NCI-H1417 treated with DMSO at 0.1 percent for 48 hours (cell line): ENCODE results near the gene NFATC1.
"Not testable (repeated sequence)": the region's sequence is repeated elsewhere in the genome, so short reads cannot be mapped to it uniquely, and the experiment has no call there.

Experiments used
- DNase-seq: peaks from one replicate; lab custom pipeline; 2025; lab: John Stamatoyannopoulos, UW

The NFATC1 gene

DNA sequence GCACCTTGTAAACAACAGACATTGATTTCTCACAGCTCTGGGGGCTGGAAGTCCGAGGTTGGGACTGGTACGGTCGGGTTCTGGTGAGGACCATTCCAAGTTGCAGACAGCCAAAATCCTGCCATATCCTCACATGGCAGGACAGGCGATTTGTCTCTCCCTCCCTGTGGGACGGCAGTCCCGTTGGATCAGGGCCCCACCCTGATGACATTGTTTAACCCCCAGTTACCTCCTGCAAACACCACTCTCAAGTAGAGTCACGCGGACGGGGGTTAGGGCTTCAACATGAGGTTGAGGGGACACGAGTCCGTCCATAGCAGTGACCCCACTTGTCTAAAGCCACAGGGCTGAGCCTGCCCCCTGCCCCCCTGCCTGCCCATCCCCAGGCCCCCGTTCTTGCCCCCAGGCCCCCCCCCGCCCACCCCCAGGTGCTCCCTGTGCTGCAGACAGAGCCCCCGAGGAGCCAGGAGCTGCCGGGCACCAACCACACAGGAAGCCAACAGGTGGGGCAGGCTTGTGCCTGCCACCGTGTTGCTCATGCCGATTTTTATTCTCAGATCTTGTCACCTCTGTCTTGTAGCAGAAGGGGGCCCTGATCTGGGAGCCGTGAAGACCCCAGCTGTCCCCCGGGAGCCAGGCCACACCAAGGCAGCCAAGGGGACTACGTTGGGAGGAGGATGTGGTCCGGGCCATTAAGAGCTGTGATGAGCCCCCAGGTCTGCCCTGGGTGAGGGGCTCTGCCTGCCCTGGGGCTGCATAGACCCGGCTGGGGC, 82.2 kb downstream of the NFATC1 start:
- no peak for DNase-seq

DNA sequence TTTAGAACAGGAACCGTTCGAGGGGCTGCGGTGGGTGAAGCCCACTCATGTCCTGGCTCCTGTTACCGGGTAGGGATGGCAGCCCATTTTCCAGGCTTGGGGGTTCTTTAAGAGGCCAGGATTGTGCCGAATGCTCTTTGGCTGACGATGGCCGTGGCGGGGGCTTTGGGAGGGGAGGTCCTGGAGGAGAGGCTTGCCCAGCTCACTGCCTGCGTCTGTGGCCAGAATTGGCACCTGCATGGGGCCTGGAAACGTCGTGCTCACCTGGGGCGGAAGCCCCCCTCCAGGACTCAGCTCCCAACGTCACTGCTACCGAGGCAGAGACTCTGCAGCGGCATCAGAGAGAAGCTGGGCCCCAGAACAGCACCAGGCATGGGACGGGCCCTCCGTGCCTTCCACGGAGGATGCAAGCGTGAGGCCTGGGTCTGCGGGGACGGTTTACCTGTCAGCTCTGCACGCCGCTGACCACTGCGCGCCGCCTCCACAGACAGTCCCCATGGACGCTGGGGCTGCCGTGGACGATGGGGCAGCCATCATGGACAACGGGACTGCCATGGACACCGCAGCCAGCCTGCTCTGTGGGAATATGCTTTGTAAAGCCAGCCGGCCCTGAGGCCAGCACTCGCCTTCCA, 82.9 kb downstream of the NFATC1 start:
- DNase-seq = no peak

DNA sequence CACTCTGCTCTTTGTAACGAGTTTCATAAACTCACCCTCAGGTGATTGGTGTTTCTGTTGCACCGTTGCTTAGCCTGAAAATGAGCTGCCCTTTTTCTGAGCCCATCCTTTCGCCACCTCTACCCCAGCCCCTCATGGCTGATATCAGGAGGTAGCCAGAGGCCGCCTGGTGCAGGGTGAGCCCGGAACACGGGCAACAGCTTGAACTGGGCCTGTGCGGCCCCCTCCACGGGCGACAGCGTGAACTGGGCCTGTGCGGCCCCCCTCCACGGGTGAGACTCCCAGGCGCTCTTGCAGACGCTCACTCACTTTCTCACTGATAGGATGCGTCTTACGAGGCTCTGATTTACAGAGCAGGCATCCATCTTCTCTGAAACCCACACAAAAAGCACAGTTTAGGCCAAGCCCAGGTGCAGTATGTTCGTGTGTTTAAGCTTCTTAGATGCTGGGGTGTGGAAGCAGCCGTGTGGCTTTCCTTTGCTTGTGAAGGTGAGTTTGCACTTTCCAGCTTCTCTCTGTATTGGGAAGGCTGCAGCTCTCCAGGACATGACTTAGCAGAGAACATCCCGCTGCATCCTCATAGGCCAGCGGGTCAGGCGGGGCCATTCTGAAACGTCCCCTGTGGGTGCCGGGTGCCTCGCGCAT, 83.5 kb downstream of the NFATC1 start:
- no peak for DNase-seq

GRCh38 chr18:79479761-79480161, 84.0 kb downstream of the NFATC1 start:
- no peak for DNase-seq

- no peak for DNase-seq
Observed at GRCh38 chr18:79480171-79481045, 84.7 kb downstream of the NFATC1 start.

GRCh38 chr18:79481046-79481790, 85.5 kb downstream of the NFATC1 start:
- no peak for DNase-seq

DNA sequence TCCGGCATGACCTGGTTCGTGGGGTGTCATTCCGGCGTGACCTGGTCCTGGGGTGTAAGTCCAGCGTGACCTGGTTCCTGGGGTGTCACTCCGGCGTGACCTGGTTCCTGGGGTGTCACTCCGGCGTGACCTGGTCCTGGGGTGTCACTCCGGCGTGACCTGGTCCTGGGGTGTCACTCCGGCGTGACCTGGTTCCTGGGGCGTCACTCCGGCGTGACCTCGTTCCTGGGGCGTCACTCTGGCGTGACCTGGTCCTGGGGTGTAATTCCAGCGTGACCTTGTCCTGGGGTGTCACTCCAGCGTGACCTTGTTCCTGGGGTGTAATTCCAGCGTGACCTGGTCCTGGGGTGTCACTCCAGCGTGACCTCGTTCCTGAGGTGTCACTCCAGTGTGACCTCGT, 87.7 kb downstream of the NFATC1 start:
- DNase-seq = not testable (repeated sequence)

GRCh38 chr18:79483971-79484491, 88.3 kb downstream of the NFATC1 start:
- DNase-seq = no peak

GRCh38 chr18:79484661-79485621, 89.2 kb downstream of the NFATC1 start:
- DNase-seq = peak; percentile 32

- DNase-seq = no peak
Observed at GRCh38 chr18:79485788-79486355, 90.1 kb downstream of the NFATC1 start.

DNA sequence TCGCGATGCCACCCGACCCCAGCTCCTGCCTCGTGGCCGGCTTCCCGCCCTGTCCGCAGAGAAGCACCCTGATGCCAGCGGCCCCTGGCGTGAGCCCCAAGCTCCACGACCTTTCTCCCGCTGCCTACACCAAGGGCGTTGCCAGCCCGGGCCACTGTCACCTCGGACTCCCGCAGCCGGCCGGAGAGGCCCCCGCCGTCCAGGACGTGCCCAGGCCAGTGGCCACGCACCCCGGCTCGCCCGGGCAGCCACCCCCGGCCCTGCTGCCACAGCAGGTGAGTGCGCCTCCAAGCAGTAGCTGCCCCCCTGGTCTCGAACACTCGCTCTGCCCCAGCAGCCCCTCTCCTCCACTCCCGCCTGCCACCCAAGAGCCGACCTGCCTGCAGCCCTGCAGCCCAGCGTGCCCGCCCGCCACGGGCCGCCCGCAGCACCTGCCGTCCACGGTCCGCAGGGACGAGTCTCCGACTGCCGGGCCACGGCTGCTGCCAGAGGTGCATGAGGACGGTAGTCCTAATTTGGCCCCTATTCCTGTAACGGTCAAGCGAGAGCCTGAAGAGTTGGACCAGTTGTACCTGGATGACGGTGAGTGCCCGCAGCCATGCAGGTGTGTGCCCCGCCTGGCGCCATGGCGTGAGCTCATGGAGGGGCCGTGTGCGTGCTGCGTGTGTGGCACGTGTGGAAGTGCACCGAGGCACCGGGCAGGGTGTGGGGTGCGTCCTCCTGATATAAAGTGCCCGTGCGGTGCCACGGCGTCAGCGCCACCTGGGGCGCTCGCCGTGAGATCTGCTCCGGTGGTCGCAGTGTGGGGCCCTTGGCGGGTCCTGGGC, 90.8 kb downstream of the NFATC1 start:
- DNase-seq = no peak

GRCh38 chr18:79487183-79487800, 91.6 kb downstream of the NFATC1 start:
- no peak for DNase-seq

DNA sequence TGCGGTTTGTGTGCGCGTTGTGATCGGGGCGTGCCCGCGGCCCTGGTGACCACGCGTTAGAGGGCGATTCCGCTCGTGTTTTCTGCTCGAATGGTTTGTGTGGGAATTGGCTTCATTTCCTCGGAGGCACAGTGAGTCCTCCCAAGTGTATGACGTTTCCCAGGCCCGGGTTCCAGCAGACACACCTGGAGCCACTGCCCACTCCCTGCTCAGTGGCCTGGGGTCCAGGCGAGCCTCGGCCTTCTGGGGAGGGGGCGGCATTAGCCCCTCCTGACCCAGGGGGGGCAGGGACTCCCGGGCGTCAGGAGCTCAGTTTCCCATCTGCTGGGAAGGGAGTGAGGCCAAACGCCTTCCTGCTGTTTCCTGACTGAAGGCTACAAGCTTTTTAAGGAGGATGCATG, 92.1 kb downstream of the NFATC1 start:
- no peak for DNase-seq

GRCh38 chr18:79488311-79489050, 92.8 kb downstream of the NFATC1 start:
- DNase-seq = no peak

GRCh38 chr18:79489051-79489898, 93.5 kb downstream of the NFATC1 start:
- DNase-seq = no peak

DNA sequence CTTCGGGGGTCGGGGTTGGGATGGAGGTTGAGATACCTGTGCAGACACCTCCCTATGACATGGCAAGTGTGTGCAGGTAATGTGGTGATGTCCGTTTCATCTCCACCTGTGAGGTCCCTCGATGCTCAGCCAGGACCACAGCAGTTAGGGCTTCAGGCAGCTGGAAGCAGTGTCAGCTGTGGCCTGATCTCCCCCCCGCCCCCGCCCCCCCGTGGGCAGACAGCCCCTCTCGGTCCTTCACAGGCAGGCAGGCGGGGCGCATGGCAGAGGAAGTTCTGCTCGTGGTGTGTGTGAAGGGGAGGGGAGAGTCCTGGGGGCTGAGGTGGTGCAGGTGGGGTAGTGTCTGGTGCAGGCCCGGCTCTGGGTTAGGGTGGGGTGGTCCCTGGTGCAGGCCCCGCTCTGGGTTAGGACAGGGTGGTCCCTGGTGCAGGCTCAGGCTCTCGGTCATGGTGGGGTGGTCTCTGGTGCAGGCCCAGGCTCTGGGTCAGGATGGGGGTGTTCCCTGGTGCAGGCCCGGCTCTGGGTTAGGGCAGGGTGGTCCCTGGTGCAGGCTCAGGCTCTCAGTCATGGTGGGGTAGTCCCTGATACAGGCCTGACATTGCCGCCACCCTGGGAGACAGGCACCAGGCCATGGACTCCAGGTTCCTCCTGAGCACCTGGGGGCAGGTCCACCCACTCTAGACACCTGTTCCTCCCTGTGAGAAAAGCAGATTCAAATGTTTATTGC, 94.3 kb downstream of the NFATC1 start:
- no peak for DNase-seq
